Keratinocyte (primary cell): Measurements from ENCODE around the gene TBX18. TPM values are rescaled to one million over a fixed set of nuclear protein-coding genes. Genes with fewer than 3 reads are reported as not detected.

Source experiments
- DNase-seq: peaks from one replicate; pipeline ENCODE4 v3.0.0-alpha.2; 2011; ENCODE audit warnings: low read depth, missing footprints, low spot score
- FAIRE-seq: peaks from 2 replicates; lab custom pipeline; 2011; peaks lifted over from hg19 to GRCh38; lab: Jason Lieb, UNC
- H2AFZ ChIP-seq: 2 replicates; pipeline ENCODE4 v1.6.0; 2012; ENCODE audit warnings: low read length, control low read depth, inconsistent platforms; ENCODE audit not compliant: control insufficient read depth
- H3K27ac ChIP-seq: 2 replicates; pipeline ENCODE4 v1.5.1; 2011; ENCODE audit warnings: low read length; ENCODE audit not compliant: control insufficient read depth, insufficient read depth
- H3K27me3 ChIP-seq: 3 replicates; pipeline ENCODE4 v1.6.0; 2011; ENCODE audit warnings: low read length; ENCODE audit not compliant: control insufficient read depth, insufficient read depth; ENCODE audit errors: extremely low read depth
- H3K36me3 ChIP-seq, 2 experiments: 2 replicates in 1 of 2; 3 replicates in 1 of 2; pipeline ENCODE4 v1.5.1; 2011; ENCODE audit warnings: low read length in 2 of 2, mild to moderate bottlenecking in 1 of 2; ENCODE audit not compliant: control insufficient read depth in 2 of 2, insufficient read depth in 2 of 2; ENCODE audit errors: extremely low read depth in 1 of 2
- H3K4me1 ChIP-seq: 3 replicates; pipeline ENCODE4 v1.5.1; 2011; ENCODE audit warnings: low read length; ENCODE audit not compliant: control insufficient read depth, insufficient read depth; ENCODE audit errors: extremely low read depth
- H3K4me2 ChIP-seq: 3 replicates; pipeline ENCODE4 v1.6.0; 2011; ENCODE audit warnings: low read depth, low read length; ENCODE audit not compliant: control insufficient read depth, insufficient read depth; ENCODE audit errors: extremely low read depth
- H3K4me3 ChIP-seq, 3 experiments: fragments of 200-600 bp in 1 of 3; sonication (generic) in 1 of 3; 2 replicates in 2 of 3; 3 replicates in 1 of 3; pipeline ENCODE4 v1.5.1; 2011 to 2016; ENCODE audit warnings: low read length in 3 of 3, mild to moderate bottlenecking in 3 of 3, control low read depth in 2 of 3, inconsistent platforms in 1 of 3, low read depth in 1 of 3, mixed read lengths in 1 of 3, mixed run types in 1 of 3, moderate library complexity in 1 of 3; ENCODE audit not compliant: control insufficient read depth in 2 of 3, insufficient read depth in 2 of 3; ENCODE audit errors: extremely low read depth in 1 of 3
- H3K79me2 ChIP-seq: 2 replicates; pipeline ENCODE4 v1.6.0; 2012; ENCODE audit warnings: low read length; ENCODE audit not compliant: control insufficient read depth, insufficient read depth
- H3K9ac ChIP-seq: 3 replicates; pipeline ENCODE4 v1.6.0; 2011; ENCODE audit warnings: low read length; ENCODE audit not compliant: control insufficient read depth, insufficient read depth; ENCODE audit errors: extremely low read depth
- H3K9me1 ChIP-seq: 3 replicates; pipeline ENCODE4 v1.6.0; 2011; ENCODE audit warnings: low read length; ENCODE audit not compliant: control insufficient read depth, insufficient read depth; ENCODE audit errors: extremely low read depth
- H3K9me3 ChIP-seq: 2 replicates; pipeline ENCODE4 v1.5.1; 2012; ENCODE audit warnings: low read depth, low read length; ENCODE audit not compliant: control insufficient read depth
- H4K20me1 ChIP-seq: 3 replicates; pipeline ENCODE4 v1.6.0; 2011; ENCODE audit warnings: low read length; ENCODE audit not compliant: control insufficient read depth, insufficient read depth; ENCODE audit errors: extremely low read depth
- EZH2 ChIP-seq: IDR thresholded peaks from one replicate; pipeline ENCODE4 v1.6.1; 2012; ENCODE audit warnings: inconsistent platforms, mild to moderate bottlenecking, low read length, moderate library complexity
- dilution Hi-C: fragments of 300-500 bp; cut with MboI; formaldehyde crosslinking; loops from one replicate; pipeline ENCODE4 v1.7.0; 2020; ENCODE audit warnings: low sequenced_read_pairs; ENCODE audit not compliant: extremely low pct_ligation_motif_present
- polyA plus RNA-seq, 5 experiments: library from polyadenylated mRNA; depleted of rRNA in 3 of 5; stranded (reverse) in 3 of 5; stranded (forward) in 1 of 5; unstranded in 1 of 5; fragments of >200 nt; gene quantifications; 1 replicate in 1 of 5; 2 replicates in 3 of 5; 3 replicates in 1 of 5; pipeline versions ENCODE4 v1.2.1 to v1.2.3, GENCODE V29; 2011 to 2012; ENCODE audit warnings: missing spikeins in 2 of 5, low read depth in 1 of 5, low replicate concordance in 1 of 5
- TF ChIP-seq, protein P1 (sequence below), 3 experiments: IDR thresholded peaks in 1 of 3; conservative IDR thresholded peaks in 1 of 3; optimal IDR thresholded peaks in 1 of 3; 2 replicates in 2 of 3; 3 replicates in 1 of 3; pipeline versions ENCODE3 to v1.5.1; 2011; ENCODE audit warnings: low read length in 3 of 3, mild to moderate bottlenecking in 3 of 3, moderate library complexity in 2 of 3, control low read depth in 1 of 3, inconsistent platforms in 1 of 3; ENCODE audit not compliant: insufficient read depth in 2 of 3; ENCODE audit errors: extremely low read depth in 1 of 3

Gene TBX18
- polyA plus RNA-seq, 1 donor (not counting 4 experiments of a cell fraction or from before 2014, with no cell fraction given): 0.03 TPM

DNA sequence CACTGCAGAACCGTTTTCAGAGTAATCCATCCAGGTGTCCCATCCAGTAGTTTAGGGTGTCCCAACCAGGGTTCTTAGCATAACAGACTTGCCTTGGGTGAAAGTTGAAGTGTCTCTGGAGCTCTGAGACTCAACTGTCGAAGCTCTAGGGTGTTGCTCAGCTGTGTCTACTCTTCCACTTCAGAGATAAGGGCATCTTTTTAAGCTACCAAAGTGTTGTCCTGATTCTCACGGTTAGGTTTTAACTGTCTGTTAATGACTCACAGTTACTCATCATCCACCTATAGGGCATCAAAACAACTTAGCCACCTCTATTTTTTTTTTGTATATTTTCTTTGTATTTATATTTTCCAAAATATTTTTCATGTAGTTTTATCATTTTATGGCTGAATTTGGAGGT, 36.9 kb upstream of the TBX18 start:
- no peak overlapping the region for H3K4me2 ChIP-seq
- dilution Hi-C loops: no loop called here
- H3K27me3 ChIP-seq: no peaks in the 10 kb centered on the region
- H2AFZ ChIP-seq: no peak overlapping the region
- H3K4me1 ChIP-seq: no peaks in the 10 kb centered on the region
- no peak for DNase-seq
- no peaks in the 10 kb centered on the region for H3K9me3 ChIP-seq
- H3K27ac ChIP-seq: no peak overlapping the region
- FAIRE-seq: no peak
- no peaks in the 10 kb centered on the region for H4K20me1 ChIP-seq
- no peaks in the 10 kb centered on the region for H3K79me2 ChIP-seq
- no peaks in the 10 kb centered on the region for H3K9me1 ChIP-seq
- H3K9ac ChIP-seq: no peak overlapping the region
- no peak overlapping the region for H3K4me3 ChIP-seq
- H3K36me3 ChIP-seq: no peaks in the 10 kb centered on the region
- TF ChIP-seq, protein P1, sequence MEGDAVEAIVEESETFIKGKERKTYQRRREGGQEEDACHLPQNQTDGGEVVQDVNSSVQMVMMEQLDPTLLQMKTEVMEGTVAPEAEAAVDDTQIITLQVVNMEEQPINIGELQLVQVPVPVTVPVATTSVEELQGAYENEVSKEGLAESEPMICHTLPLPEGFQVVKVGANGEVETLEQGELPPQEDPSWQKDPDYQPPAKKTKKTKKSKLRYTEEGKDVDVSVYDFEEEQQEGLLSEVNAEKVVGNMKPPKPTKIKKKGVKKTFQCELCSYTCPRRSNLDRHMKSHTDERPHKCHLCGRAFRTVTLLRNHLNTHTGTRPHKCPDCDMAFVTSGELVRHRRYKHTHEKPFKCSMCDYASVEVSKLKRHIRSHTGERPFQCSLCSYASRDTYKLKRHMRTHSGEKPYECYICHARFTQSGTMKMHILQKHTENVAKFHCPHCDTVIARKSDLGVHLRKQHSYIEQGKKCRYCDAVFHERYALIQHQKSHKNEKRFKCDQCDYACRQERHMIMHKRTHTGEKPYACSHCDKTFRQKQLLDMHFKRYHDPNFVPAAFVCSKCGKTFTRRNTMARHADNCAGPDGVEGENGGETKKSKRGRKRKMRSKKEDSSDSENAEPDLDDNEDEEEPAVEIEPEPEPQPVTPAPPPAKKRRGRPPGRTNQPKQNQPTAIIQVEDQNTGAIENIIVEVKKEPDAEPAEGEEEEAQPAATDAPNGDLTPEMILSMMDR (optimal IDR thresholded peaks at IDR 0.05 in 1 of 3, IDR thresholded peaks at IDR 0.05 in 1 of 3, conservative IDR thresholded peaks at IDR 0.05 in 1 of 3; ENCODE audit: extremely low read depth in 1 of 3, insufficient read depth in 2 of 3, low read length in 3 of 3): no peak
- TF ChIP-seq EZH2: no peak

DNA sequence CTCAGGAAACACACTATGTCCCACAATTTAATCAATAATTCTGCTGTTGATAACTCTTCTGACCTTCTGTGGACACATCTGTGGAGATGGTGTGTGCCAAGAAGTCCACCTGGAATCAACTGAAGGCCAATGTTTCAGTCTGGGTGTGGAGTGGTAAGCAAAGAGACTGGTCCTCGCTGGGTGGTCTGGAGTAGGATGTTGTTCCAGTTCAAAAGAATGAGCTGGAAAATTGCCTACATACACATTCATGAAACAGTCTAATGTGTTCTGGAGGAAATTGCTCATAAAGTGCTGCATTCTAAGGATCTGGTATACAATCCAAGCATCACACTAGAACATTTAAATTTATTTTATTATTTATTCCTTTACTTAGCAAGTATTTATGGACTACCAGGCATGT, 33.9 kb upstream of the TBX18 start:
- dilution Hi-C loops: no loop called here
- Histone ChIP-seq H3K27me3 (no peaks in the 10 kb centered on the region), H3K4me3 (no peak overlapping the region), H3K36me3 (no peaks in the 10 kb centered on the region), H2AFZ (no peak overlapping the region), H3K9ac (no peak overlapping the region), H3K4me1 (no peaks in the 10 kb centered on the region), H3K9me1 (no peaks in the 10 kb centered on the region), H3K4me2 (no peak overlapping the region), H3K27ac (no peak overlapping the region), H3K79me2 (no peaks in the 10 kb centered on the region), H3K9me3 (no peaks in the 10 kb centered on the region), H4K20me1 (no peaks in the 10 kb centered on the region)
- FAIRE-seq (no peak), DNase-seq (no peak)
- TF ChIP-seq, protein P1 (optimal IDR thresholded peaks at IDR 0.05 in 1 of 3, IDR thresholded peaks at IDR 0.05 in 1 of 3, conservative IDR thresholded peaks at IDR 0.05 in 1 of 3; ENCODE audit: extremely low read depth in 1 of 3, insufficient read depth in 2 of 3, low read length in 3 of 3): no peak
- TF ChIP-seq EZH2: no peak
